ENCODE measurements around the gene IRX3. TPM values are rescaled to one million over a fixed set of nuclear protein-coding genes. Genes with fewer than 3 reads are reported as not detected.
A peak's percentile ranks its signal among the peaks of the same experiment; 100 is the strongest.

The IRX3 gene
- polyA plus RNA-seq (ENCODE audit: insufficient read length in 4 of 4): 10 to 100 TPM; 28.1 to 33.7 (median 32.9) TPM

GRCh38 chr16:54286366-54287130 lies at the start of gene IRX3:
IRX3 (minus strand) TSS chr16:54286787; CDS start chr16:54286050, 737 bp downstream.
- DNase-seq (ENCODE audit: low read depth in 4 of 4, low spot score in 3 of 4): peak in 2 of 4 donors; percentile 58 to 75

- DNase-seq (ENCODE audit: low read depth in 4 of 4, low spot score in 3 of 4): no peak
These were observed 48.6 kb upstream of the IRX3 start for GRCh38 chr16:54335230-54335629.

- no peak for DNase-seq (ENCODE audit: low read depth in 4 of 4, low spot score in 3 of 4)
These were observed 47.6 kb upstream of the IRX3 start for GRCh38 chr16:54334208-54334607.

- no peak for DNase-seq (ENCODE audit: low read depth in 4 of 4, low spot score in 3 of 4)
These were observed 44.8 kb upstream of the IRX3 start for GRCh38 chr16:54331241-54332002.

GRCh38 chr16:54327609-54328008 lies 41.0 kb upstream of the IRX3 start:
- no peak for DNase-seq (ENCODE audit: low read depth in 4 of 4, low spot score in 3 of 4)

GRCh38 chr16:54326266-54326662 lies 39.7 kb upstream of the IRX3 start:
- DNase-seq (ENCODE audit: low read depth in 4 of 4, low spot score in 3 of 4): no peak

- DNase-seq (ENCODE audit: low read depth in 4 of 4, low spot score in 3 of 4): no peak
These were observed 39.2 kb upstream of the IRX3 start for GRCh38 chr16:54325616-54326265.

- DNase-seq (ENCODE audit: low read depth in 4 of 4, low spot score in 3 of 4): no peak
These were observed 38.1 kb upstream of the IRX3 start for GRCh38 chr16:54324716-54325115.

GRCh38 chr16:54320697-54321340 lies 34.2 kb upstream of the IRX3 start:
- no peak for DNase-seq (ENCODE audit: low read depth in 4 of 4, low spot score in 3 of 4)

GRCh38 chr16:54318941-54319340 lies 32.4 kb upstream of the IRX3 start:
- no peak for DNase-seq (ENCODE audit: low read depth in 4 of 4, low spot score in 3 of 4)

- DNase-seq (ENCODE audit: low read depth in 4 of 4, low spot score in 3 of 4): no peak
These were observed 30.6 kb upstream of the IRX3 start for GRCh38 chr16:54317101-54317611.

GRCh38 chr16:54316095-54316889 lies 29.7 kb upstream of the IRX3 start:
- no peak for DNase-seq (ENCODE audit: low read depth in 4 of 4, low spot score in 3 of 4)

- no peak for DNase-seq (ENCODE audit: low read depth in 4 of 4, low spot score in 3 of 4)
These were observed 27.2 kb upstream of the IRX3 start for GRCh38 chr16:54313789-54314188.

GRCh38 chr16:54312502-54312991 lies 26.0 kb upstream of the IRX3 start:
- DNase-seq (ENCODE audit: low read depth in 4 of 4, low spot score in 3 of 4): no peak

GRCh38 chr16:54309341-54309740 lies 22.8 kb upstream of the IRX3 start:
- DNase-seq (ENCODE audit: low read depth in 4 of 4, low spot score in 3 of 4): no peak

- no peak for DNase-seq (ENCODE audit: low read depth in 4 of 4, low spot score in 3 of 4)
These were observed 18.5 kb upstream of the IRX3 start for GRCh38 chr16:54305080-54305479.

GRCh38 chr16:54303613-54304012 lies 17.0 kb upstream of the IRX3 start:
- DNase-seq (ENCODE audit: low read depth in 4 of 4, low spot score in 3 of 4): no peak

- DNase-seq (ENCODE audit: low read depth in 4 of 4, low spot score in 3 of 4): no peak
These were observed 10.6 kb upstream of the IRX3 start for GRCh38 chr16:54297154-54297553.

GRCh38 chr16:54296543-54296942 lies 10.0 kb upstream of the IRX3 start:
- no peak for DNase-seq (ENCODE audit: low read depth in 4 of 4, low spot score in 3 of 4)
